Neural progenitor cell (in vitro differentiated cells): ENCODE data around the gene FAM174C. TPM values are rescaled to one million over a fixed set of nuclear protein-coding genes. Genes with fewer than 3 reads are reported as not detected.

Experiments
- DNase-seq: peaks from one replicate; pipeline ENCODE4 v3.0.0-alpha.2; 2016; ENCODE audit warnings: low spot score
- H2AFZ ChIP-seq: fragments of 200-600 bp; sonication (generic); replicated peaks from 2 replicates; pipeline ENCODE4 v1.6.1; 2016; ENCODE audit warnings: antibody characterized with exemption
- H3F3A ChIP-seq: fragments of 200-600 bp; sonication (generic); 2 replicates; pipeline ENCODE4 v1.6.1; 2016; ENCODE audit warnings: antibody characterized with exemption, low read depth
- H3K27ac ChIP-seq: fragments of 200-600 bp; sonication (generic); 2 replicates; pipeline ENCODE4 v1.5.1; 2016; ENCODE audit warnings: mild to moderate bottlenecking
- H3K27me3 ChIP-seq: fragments of 200-600 bp; sonication (generic); 2 replicates; pipeline ENCODE4 v1.6.1; 2016; ENCODE audit warnings: mild to moderate bottlenecking, moderate library complexity
- H3K36me3 ChIP-seq: fragments of 200-600 bp; sonication (generic); 2 replicates; pipeline ENCODE4 v1.5.1; 2016
- H3K4me1 ChIP-seq: fragments of 200-600 bp; sonication (generic); 2 replicates; pipeline ENCODE4 v1.6.1; 2016; ENCODE audit warnings: mixed run types
- H3K4me2 ChIP-seq: fragments of 200-600 bp; sonication (generic); 2 replicates; pipeline ENCODE4 v1.6.1; 2016
- H3K4me3 ChIP-seq: fragments of 200-600 bp; sonication (generic); 2 replicates; pipeline ENCODE4 v1.5.1; 2016
- H3K79me2 ChIP-seq: fragments of 200-600 bp; sonication (generic); 2 replicates; pipeline ENCODE4 v1.6.1; 2016; ENCODE audit warnings: low read depth
- H3K9ac ChIP-seq: fragments of 200-600 bp; sonication (generic); 2 replicates; pipeline ENCODE4 v1.6.1; 2016
- H3K9me3 ChIP-seq: fragments of 200-600 bp; sonication (generic); 2 replicates; pipeline ENCODE4 v1.5.1; 2016; ENCODE audit warnings: low read depth
- H4K20me1 ChIP-seq: fragments of 200-600 bp; sonication (generic); 2 replicates; pipeline ENCODE4 v1.6.1; 2016; ENCODE audit warnings: low read depth
- H3K27ac Mint-ChIP-seq: 3 replicates; pipeline ENCODE4 v1.8.0; 2021; ENCODE audit warnings: mixed read lengths
- H3K27me3 Mint-ChIP-seq: 2 replicates; pipeline ENCODE4 v1.8.0; 2022; ENCODE audit warnings: low read depth, mild to moderate bottlenecking, inconsistent platforms, moderate library complexity, mixed read lengths; ENCODE audit not compliant: insufficient read depth
- H3K36me3 Mint-ChIP-seq: 3 replicates; pipeline ENCODE4 v1.8.0; 2021; ENCODE audit warnings: mixed read lengths
- H3K4me1 Mint-ChIP-seq: 3 replicates; pipeline ENCODE4 v1.8.0; 2021; ENCODE audit warnings: mixed read lengths
- H3K4me3 Mint-ChIP-seq: 3 replicates; pipeline ENCODE4 v1.8.0; 2021; ENCODE audit warnings: mild to moderate bottlenecking, moderate library complexity, mixed read lengths
- H3K9me3 Mint-ChIP-seq: 3 replicates; pipeline ENCODE4 v1.8.0; 2020; ENCODE audit warnings: mixed read lengths
- EZH2 ChIP-seq: fragments of 200-600 bp; sonication (generic); IDR thresholded peaks from 2 replicates; pipeline ENCODE4 v1.6.1; 2017; ENCODE audit warnings: antibody characterized with exemption, mild to moderate bottlenecking, moderate library complexity
- EZH2phosphoT487 ChIP-seq: fragments of 200-600 bp; sonication (generic); IDR thresholded peaks from 2 replicates; pipeline ENCODE4 v1.6.1; 2017; ENCODE audit warnings: antibody characterized with exemption
- total RNA-seq: library from RNA; depleted of rRNA; stranded (reverse); fragments of >200 nt; gene quantifications from 2 replicates; pipeline ENCODE4 v1.2.3, GENCODE V29; 2015; ENCODE audit warnings: low replicate concordance
- TF ChIP-seq, protein P1 (sequence below): fragments of 200-600 bp; sonication (generic); IDR thresholded peaks from 2 replicates; pipeline ENCODE4 v1.5.1; 2017; ENCODE audit warnings: antibody characterized with exemption, mild to moderate bottlenecking

Gene FAM174C
- total RNA-seq, 1 donor from 2014 or later = 4.8 TPM

DNA sequence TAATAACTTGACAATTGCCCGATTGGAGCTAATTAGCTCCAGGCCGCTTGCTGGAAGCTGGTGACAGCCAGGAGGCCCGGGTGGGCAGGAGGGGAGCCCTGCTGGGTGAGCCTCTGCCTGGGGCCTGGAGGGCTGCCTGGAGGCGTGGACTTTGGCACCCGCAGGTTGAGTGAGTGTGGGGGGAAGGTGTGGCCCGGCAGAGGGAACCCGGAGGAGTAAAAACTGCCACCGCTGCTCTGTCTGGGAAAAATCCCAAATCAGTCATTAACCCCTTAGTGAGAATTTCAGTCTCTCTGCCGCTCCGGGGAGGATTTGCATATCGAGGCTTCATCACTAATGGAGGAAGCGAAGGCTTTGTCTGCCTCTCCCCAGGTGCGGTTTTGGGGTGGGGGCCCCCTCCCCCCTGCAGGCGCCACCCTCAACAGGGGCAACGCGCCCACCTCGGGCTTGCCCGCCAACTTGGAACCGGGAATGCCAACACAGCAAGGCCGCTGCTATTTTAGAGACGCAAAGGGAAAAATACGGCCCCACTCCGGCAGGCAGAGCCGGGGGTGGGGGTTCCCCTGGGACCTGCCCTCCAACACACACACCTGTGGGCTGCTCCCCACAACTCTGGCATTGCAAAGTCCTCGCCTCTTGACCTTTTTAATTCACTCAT, 16.6 kb downstream of the FAM174C start:
- no peak for TF ChIP-seq EZH2phosphoT487
- TF ChIP-seq, protein P1, sequence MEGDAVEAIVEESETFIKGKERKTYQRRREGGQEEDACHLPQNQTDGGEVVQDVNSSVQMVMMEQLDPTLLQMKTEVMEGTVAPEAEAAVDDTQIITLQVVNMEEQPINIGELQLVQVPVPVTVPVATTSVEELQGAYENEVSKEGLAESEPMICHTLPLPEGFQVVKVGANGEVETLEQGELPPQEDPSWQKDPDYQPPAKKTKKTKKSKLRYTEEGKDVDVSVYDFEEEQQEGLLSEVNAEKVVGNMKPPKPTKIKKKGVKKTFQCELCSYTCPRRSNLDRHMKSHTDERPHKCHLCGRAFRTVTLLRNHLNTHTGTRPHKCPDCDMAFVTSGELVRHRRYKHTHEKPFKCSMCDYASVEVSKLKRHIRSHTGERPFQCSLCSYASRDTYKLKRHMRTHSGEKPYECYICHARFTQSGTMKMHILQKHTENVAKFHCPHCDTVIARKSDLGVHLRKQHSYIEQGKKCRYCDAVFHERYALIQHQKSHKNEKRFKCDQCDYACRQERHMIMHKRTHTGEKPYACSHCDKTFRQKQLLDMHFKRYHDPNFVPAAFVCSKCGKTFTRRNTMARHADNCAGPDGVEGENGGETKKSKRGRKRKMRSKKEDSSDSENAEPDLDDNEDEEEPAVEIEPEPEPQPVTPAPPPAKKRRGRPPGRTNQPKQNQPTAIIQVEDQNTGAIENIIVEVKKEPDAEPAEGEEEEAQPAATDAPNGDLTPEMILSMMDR = no peak
- no peak for TF ChIP-seq EZH2

DNA sequence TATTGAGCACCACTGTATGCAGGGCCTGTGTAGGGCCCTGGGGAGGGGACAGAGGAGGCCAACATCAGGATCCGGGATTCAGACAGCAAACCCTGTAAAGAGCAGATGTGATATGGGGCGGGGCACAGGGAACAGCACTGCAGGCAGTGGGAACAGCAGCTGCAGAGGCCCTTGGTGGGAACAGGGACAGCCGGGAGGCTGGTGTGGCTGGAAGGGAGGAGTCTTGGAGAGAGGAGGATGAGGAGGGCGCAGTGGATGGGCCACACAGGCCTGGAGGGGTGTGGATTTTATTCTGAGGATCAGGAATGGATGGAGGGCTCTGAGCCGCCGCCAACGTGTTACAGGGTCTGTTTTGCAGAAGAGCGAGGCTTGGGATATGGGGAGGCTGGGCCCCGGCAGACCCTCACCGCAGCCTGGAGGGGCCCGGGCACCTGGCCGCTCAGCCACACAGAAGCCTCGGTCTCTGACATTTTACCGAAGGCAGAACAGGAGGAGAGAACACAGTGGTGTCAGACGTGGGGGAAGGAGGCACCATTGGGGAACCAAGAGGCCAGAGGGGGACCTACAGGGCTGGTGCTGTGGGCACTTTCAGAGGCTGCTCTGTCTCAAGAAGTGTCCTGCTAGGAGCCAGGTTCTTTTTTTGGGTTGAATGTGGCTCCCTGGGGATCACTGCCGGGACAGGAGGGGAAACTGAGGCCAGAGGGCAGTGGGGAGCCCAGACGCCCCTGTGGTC, 17.3 kb downstream of the FAM174C start:
- Histone ChIP-seq H3K9me3 (no peaks in the 10 kb centered on the region), H3K4me2 (no peak overlapping the region), H3K79me2 (peaks cover 14% of the 10 kb centered on the region), H3K27me3 (peaks cover 18% of the 10 kb centered on the region), H3K4me3 (no peak overlapping the region), H3K27ac (no peak overlapping the region), H3K36me3 (no peaks in the 10 kb centered on the region), H4K20me1 (peaks cover 87% of the 10 kb centered on the region), H3K9ac (no peak overlapping the region), H2AFZ (no peak overlapping the region), H3K4me1 (peaks cover 5% of the 10 kb centered on the region), H3F3A (peaks cover 7% of the 10 kb centered on the region)
- TF ChIP-seq, protein P1 = no peak
- TF ChIP-seq EZH2phosphoT487 (no peak), EZH2 (no peak)
- peaks cover 6% of the 10 kb centered on the region for H3K4me1 Mint-ChIP-seq
- DNase-seq = no peak
- no peak overlapping the region for H3K4me3 Mint-ChIP-seq
- no peaks in the 10 kb centered on the region for H3K36me3 Mint-ChIP-seq
- peaks cover 2% of the 10 kb centered on the region for H3K27me3 Mint-ChIP-seq
- H3K27ac Mint-ChIP-seq = peak overlapping the region; percentile 60
- H3K9me3 Mint-ChIP-seq = no peaks in the 10 kb centered on the region

More for the DNA sequence above, 16.6 kb downstream of the FAM174C start:
- Histone ChIP-seq H2AFZ (no peak overlapping the region), H3K4me2 (no peak overlapping the region), H3K79me2 (peaks cover 21% of the 10 kb centered on the region), H3K9me3 (no peaks in the 10 kb centered on the region), H3K36me3 (no peaks in the 10 kb centered on the region), H4K20me1 (peaks cover 94% of the 10 kb centered on the region), H3K4me1 (peaks cover 12% of the 10 kb centered on the region), H3K27ac (no peak overlapping the region), H3K27me3 (peaks cover 18% of the 10 kb centered on the region), H3K4me3 (no peak overlapping the region), H3K9ac (no peak overlapping the region), H3F3A (peaks cover 14% of the 10 kb centered on the region)
- Mint-ChIP-seq H3K36me3 (no peaks in the 10 kb centered on the region), H3K9me3 (no peaks in the 10 kb centered on the region), H3K27me3 (peaks cover 2% of the 10 kb centered on the region), H3K4me3 (no peak overlapping the region), H3K4me1 (peaks cover 3% of the 10 kb centered on the region), H3K27ac (no peak overlapping the region)
- no peak for DNase-seq

DNA sequence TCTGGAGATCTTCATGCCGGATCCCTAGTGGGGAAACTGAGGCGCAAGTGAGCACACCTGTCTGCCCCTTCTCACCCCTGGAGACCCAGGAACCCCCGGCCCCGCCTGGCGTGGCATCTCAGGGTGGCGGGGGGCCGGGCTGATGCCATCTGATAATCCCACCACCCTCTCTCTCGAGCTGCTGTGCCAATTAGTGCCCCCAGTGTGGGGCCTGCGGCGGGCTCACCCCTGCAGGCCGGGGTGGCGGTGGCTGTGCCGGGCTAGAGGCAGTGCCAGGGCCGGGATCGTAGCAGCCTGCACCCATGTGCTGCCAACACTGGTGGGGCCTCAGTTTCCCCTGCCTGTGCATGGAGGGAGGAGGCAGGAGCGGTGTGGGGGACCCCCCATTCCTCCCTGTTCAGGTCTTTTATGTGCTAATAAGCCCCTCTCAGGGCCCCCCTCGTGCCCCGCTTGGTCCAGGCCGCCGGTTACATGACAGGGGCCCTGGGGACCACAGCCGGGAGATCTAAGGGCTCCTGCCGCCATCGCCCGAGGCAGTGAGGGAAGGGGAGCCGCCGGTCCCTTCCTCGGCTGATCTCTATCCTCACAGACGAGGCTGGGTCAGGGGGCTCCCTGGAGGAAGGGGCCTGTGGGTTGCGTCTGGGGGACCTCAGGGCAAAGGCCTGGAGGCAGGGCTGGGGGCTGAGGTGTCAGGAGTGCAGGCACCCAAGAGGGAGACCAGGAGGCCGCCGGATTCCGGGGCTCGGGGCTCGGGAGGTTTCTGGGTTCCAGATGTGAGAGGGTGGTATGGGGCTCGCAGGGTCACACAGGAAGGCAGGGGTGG, 18.7 kb downstream of the FAM174C start:
- Mint-ChIP-seq H3K4me3 (no peak overlapping the region), H3K36me3 (peaks cover 3% of the 10 kb centered on the region), H3K27me3 (peaks cover 2% of the 10 kb centered on the region), H3K27ac (no peak overlapping the region), H3K9me3 (no peaks in the 10 kb centered on the region), H3K4me1 (peaks cover 5% of the 10 kb centered on the region)
- Histone ChIP-seq H3K27me3 (peaks cover 18% of the 10 kb centered on the region), H3K4me3 (no peak overlapping the region), H3K4me2 (no peak overlapping the region), H3K9ac (no peak overlapping the region), H3K4me1 (no peaks in the 10 kb centered on the region), H3K36me3 (no peaks in the 10 kb centered on the region), H3K9me3 (no peaks in the 10 kb centered on the region), H4K20me1 (peaks cover 75% of the 10 kb centered on the region), H3K27ac (no peak overlapping the region), H3K79me2 (peaks cover under 1% of the 10 kb centered on the region), H2AFZ (no peak overlapping the region), H3F3A (peaks cover 4% of the 10 kb centered on the region)
- TF ChIP-seq, protein P1 = no peak
- TF ChIP-seq EZH2 (no peak), EZH2phosphoT487 (no peak)
- DNase-seq = no peak
